ENCODE measurements around the gene GSG1L2.

- TF ChIP-seq CTCF (IDR thresholded peaks at IDR 0.05) (no peak), POLR2A (IDR thresholded peaks at IDR 0.05) (no peak)
Measured at GRCh38 chr17:9763643-9764042, 58.2 kb downstream of the GSG1L2 start.
